ENCODE results near the gene GYG1.

The GYG1 gene

DNA sequence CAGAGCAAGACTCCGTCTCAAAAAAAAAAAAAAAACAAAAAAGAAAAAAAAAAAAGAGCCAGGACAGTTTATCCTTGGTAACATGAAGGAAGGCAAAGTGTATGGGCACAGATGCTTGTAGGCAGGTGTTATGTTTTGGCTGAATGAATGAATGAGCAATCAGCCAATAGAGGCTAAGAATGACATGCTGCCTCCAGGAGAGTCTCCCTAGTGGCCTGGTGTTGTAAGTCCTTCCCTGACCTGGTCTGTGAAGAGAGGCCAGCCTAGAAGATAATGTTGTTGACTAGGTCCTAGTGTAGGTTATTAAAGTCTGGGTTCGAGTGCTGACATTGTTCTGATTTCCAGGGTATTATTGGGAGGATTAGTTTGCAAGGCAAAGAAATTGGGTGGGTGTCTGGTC lies 24.9 kb downstream of the GYG1 start:
- Mint-ChIP-seq H3K27ac (no peak overlapping the region), H3K27me3 (no peaks in the 10 kb centered on the region)

GRCh38 chr3:149016669-149017541 lies 25.6 kb downstream of the GYG1 start:
- peaks cover 19% of the 10 kb centered on the region for H3K36me3 Mint-ChIP-seq
- CTCF ChIA-PET = no interaction called here
- H3K9me3 Mint-ChIP-seq = no peaks in the 10 kb centered on the region
- H3K27me3 Mint-ChIP-seq = no peaks in the 10 kb centered on the region
- no peaks in the 10 kb centered on the region for H3K4me1 Mint-ChIP-seq
- DNase-seq = no peak
- no peak overlapping the region for H3K4me3 Mint-ChIP-seq
- H3K27ac Mint-ChIP-seq = no peak overlapping the region

More for the DNA sequence above, 24.9 kb downstream of the GYG1 start:
- no peak for DNase-seq
- no peaks in the 10 kb centered on the region for H3K9me3 Mint-ChIP-seq
- CTCF ChIA-PET = no interaction called here
- no peak overlapping the region for H3K4me3 Mint-ChIP-seq
- H3K36me3 Mint-ChIP-seq = peaks cover 26% of the 10 kb centered on the region
- no peaks in the 10 kb centered on the region for H3K4me1 Mint-ChIP-seq

DNA sequence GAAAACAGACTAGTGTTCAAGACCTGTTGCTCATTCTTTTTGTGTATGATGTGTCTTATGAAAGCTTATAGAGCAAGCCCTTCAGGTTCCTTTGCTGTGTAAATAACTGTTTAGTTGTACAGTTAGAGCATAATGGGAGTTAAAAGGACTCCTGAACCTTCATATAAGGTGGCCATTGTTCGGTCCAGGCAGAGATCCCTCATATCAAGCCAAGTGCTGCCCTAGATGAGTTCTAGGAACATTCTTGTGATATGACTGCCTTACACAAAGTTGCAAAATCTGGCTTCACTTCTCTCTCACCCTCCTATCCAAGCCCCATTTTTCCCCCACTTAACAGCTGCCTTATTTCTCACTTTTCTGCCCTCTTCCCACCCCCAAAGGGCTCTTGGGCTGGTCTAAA lies 26.9 kb downstream of the GYG1 start:
- no peaks in the 10 kb centered on the region for H3K27me3 Mint-ChIP-seq
- CTCF ChIA-PET = no interaction called here
- no peak for DNase-seq
- no peak overlapping the region for H3K27ac Mint-ChIP-seq
- H3K4me3 Mint-ChIP-seq = no peak overlapping the region
- no peaks in the 10 kb centered on the region for H3K4me1 Mint-ChIP-seq
- no peaks in the 10 kb centered on the region for H3K9me3 Mint-ChIP-seq
- H3K36me3 Mint-ChIP-seq = peaks cover 21% of the 10 kb centered on the region

GRCh38 chr3:149019580-149019979 lies 28.2 kb downstream of the GYG1 start:
- CTCF ChIA-PET = no interaction called here
- no peaks in the 10 kb centered on the region for H3K4me1 Mint-ChIP-seq
- no peak overlapping the region for H3K27ac Mint-ChIP-seq
- peaks cover 27% of the 10 kb centered on the region for H3K36me3 Mint-ChIP-seq
- no peaks in the 10 kb centered on the region for H3K9me3 Mint-ChIP-seq
- no peak overlapping the region for H3K4me3 Mint-ChIP-seq
- DNase-seq = no peak
- no peaks in the 10 kb centered on the region for H3K27me3 Mint-ChIP-seq

DNA sequence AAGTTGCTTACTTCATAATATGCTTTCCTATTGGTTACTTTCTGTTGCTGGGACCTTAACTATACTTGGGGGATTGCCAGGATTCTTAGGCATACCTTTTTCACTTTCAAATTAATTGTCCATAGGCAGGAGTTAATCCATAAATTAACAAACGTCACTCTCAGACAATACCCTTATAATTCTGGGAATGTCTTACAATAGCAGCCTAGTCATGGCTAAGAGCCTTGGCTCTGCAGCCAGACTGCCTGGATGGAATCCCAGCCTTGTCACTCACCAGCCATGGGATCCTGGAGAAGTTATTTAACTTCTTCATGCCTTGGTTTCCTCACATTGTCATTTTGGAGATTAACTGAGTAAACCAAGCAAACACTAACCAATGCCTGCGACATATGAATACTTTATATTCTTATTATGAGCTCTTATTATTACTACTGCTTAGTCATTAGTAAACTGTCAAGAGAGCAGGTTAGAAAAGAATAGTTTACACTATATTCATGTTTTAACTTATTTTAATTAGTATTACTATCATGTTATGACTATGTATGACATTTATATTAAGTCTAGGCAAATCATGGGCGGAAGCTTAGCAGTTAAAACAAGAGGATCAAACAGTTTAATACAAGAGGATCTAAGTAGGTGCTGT lies 29.0 kb downstream of the GYG1 start:
- H3K36me3 Mint-ChIP-seq = peaks cover 31% of the 10 kb centered on the region
- H3K27me3 Mint-ChIP-seq = no peaks in the 10 kb centered on the region
- no peak for DNase-seq
- no peaks in the 10 kb centered on the region for H3K4me1 Mint-ChIP-seq
- CTCF ChIA-PET = no interaction called here
- H3K27ac Mint-ChIP-seq = no peak overlapping the region
- no peaks in the 10 kb centered on the region for H3K9me3 Mint-ChIP-seq
- H3K4me3 Mint-ChIP-seq = no peak overlapping the region

GRCh38 chr3:149020839-149021252 lies 29.5 kb downstream of the GYG1 start:
- Mint-ChIP-seq H3K27me3 (no peaks in the 10 kb centered on the region), H3K4me1 (no peaks in the 10 kb centered on the region), H3K36me3 (peaks cover 28% of the 10 kb centered on the region), H3K4me3 (no peak overlapping the region), H3K9me3 (no peaks in the 10 kb centered on the region), H3K27ac (no peak overlapping the region)
- CTCF ChIA-PET = no interaction called here
- no peak for DNase-seq

DNA sequence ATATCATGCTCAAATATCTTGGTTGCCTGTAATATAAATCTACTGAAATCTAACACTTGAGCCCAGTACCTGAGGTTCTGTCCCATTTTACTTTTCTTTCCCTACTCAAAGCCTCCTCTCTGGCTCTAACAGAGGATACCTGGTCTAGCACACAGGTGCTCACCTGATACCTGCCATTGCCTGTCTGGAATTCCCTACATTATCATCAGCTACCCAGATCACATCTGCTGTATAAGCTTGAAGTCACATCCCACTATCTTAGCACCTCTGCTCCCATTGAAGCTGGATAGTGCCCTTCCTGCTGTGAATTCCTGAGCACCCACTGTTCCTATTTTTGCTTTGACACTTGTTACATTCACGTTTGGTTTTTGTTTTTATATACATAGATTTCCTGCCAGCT lies 30.5 kb downstream of the GYG1 start:
- CTCF ChIA-PET = no interaction called here
- Mint-ChIP-seq H3K9me3 (no peaks in the 10 kb centered on the region), H3K36me3 (peaks cover 34% of the 10 kb centered on the region)

GRCh38 chr3:149023951-149024350 lies 32.6 kb downstream of the GYG1 start:
- no peak for DNase-seq
- no peaks in the 10 kb centered on the region for H3K4me1 Mint-ChIP-seq
- H3K9me3 Mint-ChIP-seq = no peaks in the 10 kb centered on the region
- H3K4me3 Mint-ChIP-seq = no peak overlapping the region
- H3K27me3 Mint-ChIP-seq = no peaks in the 10 kb centered on the region
- peaks cover 43% of the 10 kb centered on the region for H3K36me3 Mint-ChIP-seq
- CTCF ChIA-PET = no interaction called here
- H3K27ac Mint-ChIP-seq = no peak overlapping the region

More for the DNA sequence above, 30.5 kb downstream of the GYG1 start:
- no peak overlapping the region for H3K4me3 Mint-ChIP-seq
- no peaks in the 10 kb centered on the region for H3K4me1 Mint-ChIP-seq
- no peak for DNase-seq
- H3K27me3 Mint-ChIP-seq = no peaks in the 10 kb centered on the region
- no peak overlapping the region for H3K27ac Mint-ChIP-seq

- no peak for DNase-seq
- Mint-ChIP-seq H3K9me3 (no peaks in the 10 kb centered on the region), H3K4me1 (no peaks in the 10 kb centered on the region), H3K36me3 (peaks cover 46% of the 10 kb centered on the region), H3K27ac (no peak overlapping the region), H3K27me3 (no peaks in the 10 kb centered on the region), H3K4me3 (no peak overlapping the region)
- CTCF ChIA-PET = interaction anchor here (1.2 kb wide), 1 partner anchor 17 kb away, joined by 3 read pairs; no protein-coding TSS in a partner anchor
These were observed 35.4 kb downstream of the GYG1 start for GRCh38 chr3:149026718-149027117.

DNA sequence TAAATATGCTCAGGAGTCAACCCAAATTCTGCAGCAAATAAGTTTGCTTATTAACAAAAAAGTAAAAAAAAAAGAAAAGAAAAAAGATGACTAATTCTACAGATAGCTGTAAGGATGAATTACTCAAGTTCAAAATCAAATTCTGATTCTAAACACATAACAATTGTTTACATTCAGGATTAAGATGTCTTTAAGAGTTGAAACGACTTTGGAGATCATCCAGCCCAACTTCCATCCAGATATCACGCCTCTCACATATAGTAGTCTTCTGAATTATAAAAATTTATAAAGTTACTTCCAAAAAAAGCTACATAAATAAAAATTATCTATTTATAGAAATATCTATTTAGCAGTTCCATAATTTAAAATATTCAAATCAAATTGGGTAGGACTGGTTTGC lies 39.8 kb downstream of the GYG1 start:
- Mint-ChIP-seq H3K36me3 (peaks cover 25% of the 10 kb centered on the region), H3K27ac (no peak overlapping the region)
- CTCF ChIA-PET = no interaction called here

GRCh38 chr3:149037684-149038083 lies 46.3 kb downstream of the GYG1 start:
- H3K27ac Mint-ChIP-seq = no peak overlapping the region
- CTCF ChIA-PET = no interaction called here
- H3K9me3 Mint-ChIP-seq = no peaks in the 10 kb centered on the region

More for the DNA sequence above, 39.8 kb downstream of the GYG1 start:
- Mint-ChIP-seq H3K4me3 (no peak overlapping the region), H3K4me1 (no peaks in the 10 kb centered on the region), H3K9me3 (no peaks in the 10 kb centered on the region), H3K27me3 (no peaks in the 10 kb centered on the region)
- DNase-seq = no peak

GRCh38 chr3:149038322-149038721 lies 47.0 kb downstream of the GYG1 start:
- Mint-ChIP-seq H3K27ac (no peak overlapping the region), H3K36me3 (peaks cover 21% of the 10 kb centered on the region), H3K9me3 (no peaks in the 10 kb centered on the region), H3K4me1 (peaks cover 15% of the 10 kb centered on the region), H3K4me3 (no peak overlapping the region), H3K27me3 (no peaks in the 10 kb centered on the region)
- DNase-seq = no peak
- CTCF ChIA-PET = no interaction called here

More at GRCh38 chr3:149037684-149038083, 46.3 kb downstream of the GYG1 start:
- no peak for DNase-seq
- peaks cover 8% of the 10 kb centered on the region for H3K4me1 Mint-ChIP-seq
- peaks cover 18% of the 10 kb centered on the region for H3K36me3 Mint-ChIP-seq
- no peak overlapping the region for H3K4me3 Mint-ChIP-seq
- H3K27me3 Mint-ChIP-seq = no peaks in the 10 kb centered on the region

DNA sequence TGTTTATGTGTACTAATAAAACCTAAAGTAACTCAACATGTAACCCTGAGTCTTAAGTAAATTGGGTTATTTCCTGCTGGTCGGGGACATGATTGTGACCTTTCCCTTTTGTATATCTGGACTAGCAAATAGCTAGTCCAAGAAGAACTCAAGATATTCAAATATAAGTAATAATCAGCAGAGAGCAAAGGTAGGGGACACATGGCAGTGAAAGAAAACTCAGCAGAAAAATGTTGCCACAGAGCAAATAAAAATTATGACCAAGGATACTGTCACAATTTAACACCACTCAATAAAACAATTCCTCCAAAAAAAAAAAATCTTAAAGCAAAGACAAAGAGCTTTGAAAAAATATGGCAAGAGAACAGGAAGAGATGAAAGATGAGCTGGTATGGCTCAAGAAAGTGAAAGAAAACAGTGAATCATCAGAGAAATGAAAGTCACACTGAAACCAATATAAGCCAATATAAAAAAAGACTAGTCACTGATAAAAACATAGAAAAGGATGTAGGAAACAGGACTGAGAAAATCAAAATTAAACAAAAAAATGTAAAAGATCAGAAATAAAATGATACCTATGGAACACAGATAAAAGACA lies 51.5 kb downstream of the GYG1 start:
- H3K4me3 Mint-ChIP-seq = no peak overlapping the region
- H3K27ac Mint-ChIP-seq = peak overlapping the region; percentile 64
- H3K27me3 Mint-ChIP-seq = no peaks in the 10 kb centered on the region
- CTCF ChIA-PET = interaction anchor here (0.6 to 1.7 kb wide), 4 partner anchors 14 to 133 kb away, joined by 3 to 6 read pairs (median 3); no protein-coding TSS in a partner anchor
- DNase-seq = no peak
- H3K36me3 Mint-ChIP-seq = peaks cover 31% of the 10 kb centered on the region
- H3K9me3 Mint-ChIP-seq = no peaks in the 10 kb centered on the region
- peaks cover 20% of the 10 kb centered on the region for H3K4me1 Mint-ChIP-seq

DNA sequence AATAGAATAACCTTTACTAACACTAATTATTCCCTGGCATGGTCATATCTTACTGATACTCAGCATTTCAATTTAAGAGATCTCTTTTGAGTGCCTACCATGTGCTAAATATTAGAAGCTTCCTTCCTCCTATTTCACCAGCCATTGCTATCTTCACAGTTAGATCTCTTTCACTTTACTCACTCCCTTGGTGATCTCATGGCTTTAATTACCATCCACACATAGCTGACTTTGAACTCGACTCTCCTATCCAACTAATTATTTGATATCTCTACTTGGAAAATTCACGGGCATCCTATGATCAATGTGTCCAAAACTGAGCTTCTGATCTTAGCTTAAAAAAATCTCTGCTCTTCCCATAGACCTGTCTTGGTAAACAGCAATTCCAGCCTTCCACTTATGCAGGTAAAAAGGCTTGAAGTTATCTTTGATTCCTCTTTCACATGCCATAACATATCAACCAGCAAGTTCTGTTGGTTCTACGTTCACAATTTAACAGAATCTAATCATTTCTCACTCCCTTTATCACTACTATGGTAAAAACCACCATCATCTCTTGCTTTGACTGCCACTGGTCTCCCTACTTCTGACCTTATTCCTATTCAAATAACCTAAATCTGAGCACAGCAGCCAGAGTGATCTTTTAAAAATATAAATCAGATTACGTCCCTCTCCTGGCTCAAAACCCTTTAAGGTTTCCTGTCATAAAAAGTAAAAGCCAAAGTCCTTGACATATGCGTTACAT lies 53.2 kb downstream of the GYG1 start:
- Mint-ChIP-seq H3K27ac (no peak overlapping the region), H3K9me3 (no peaks in the 10 kb centered on the region), H3K36me3 (peaks cover 28% of the 10 kb centered on the region), H3K4me1 (peaks cover 20% of the 10 kb centered on the region), H3K4me3 (no peak overlapping the region), H3K27me3 (no peaks in the 10 kb centered on the region)
- no peak for DNase-seq
- CTCF ChIA-PET = interaction anchor here (1.2 kb wide), 1 partner anchor 87 kb away, joined by 3 read pairs; no protein-coding TSS in a partner anchor
